ENCODE data around the gene ZNF331.

DNA sequence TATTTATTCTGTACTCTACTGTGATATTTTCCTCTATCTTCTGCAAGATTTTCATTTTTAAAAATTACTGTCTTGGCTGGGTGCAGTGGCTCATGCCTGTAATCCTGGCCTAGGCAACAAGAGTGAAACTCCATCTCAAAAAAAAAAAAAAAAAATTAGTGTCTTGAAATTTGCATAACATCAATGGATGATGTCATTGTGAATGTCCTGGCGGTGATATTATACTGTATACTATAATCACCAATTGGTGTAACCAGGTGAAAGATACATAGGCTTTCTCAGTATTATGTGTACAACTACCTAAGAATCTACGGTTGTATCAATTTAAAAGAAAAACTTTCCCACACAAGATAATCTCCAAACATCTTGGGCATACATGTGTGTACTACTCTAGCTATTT is 15.2 kb downstream of the ZNF331 start:
- TF ChIP-seq CTCF (IDR thresholded peaks at IDR 0.05) (no peak), POLR2AphosphoS5 (IDR thresholded peaks at IDR 0.05) (no peak)
